SHP77 treated with DMSO at 0.1 percent for 48 hours (cell line): ENCODE results near the gene FNDC7.
"Not testable (repeated sequence)": the region's sequence is repeated elsewhere in the genome, so short reads cannot be mapped to it uniquely, and the experiment has no call there.

Experiments used
- DNase-seq: peaks from one replicate; lab custom pipeline; 2025; lab: John Stamatoyannopoulos, UW

FNDC7 gene

DNA sequence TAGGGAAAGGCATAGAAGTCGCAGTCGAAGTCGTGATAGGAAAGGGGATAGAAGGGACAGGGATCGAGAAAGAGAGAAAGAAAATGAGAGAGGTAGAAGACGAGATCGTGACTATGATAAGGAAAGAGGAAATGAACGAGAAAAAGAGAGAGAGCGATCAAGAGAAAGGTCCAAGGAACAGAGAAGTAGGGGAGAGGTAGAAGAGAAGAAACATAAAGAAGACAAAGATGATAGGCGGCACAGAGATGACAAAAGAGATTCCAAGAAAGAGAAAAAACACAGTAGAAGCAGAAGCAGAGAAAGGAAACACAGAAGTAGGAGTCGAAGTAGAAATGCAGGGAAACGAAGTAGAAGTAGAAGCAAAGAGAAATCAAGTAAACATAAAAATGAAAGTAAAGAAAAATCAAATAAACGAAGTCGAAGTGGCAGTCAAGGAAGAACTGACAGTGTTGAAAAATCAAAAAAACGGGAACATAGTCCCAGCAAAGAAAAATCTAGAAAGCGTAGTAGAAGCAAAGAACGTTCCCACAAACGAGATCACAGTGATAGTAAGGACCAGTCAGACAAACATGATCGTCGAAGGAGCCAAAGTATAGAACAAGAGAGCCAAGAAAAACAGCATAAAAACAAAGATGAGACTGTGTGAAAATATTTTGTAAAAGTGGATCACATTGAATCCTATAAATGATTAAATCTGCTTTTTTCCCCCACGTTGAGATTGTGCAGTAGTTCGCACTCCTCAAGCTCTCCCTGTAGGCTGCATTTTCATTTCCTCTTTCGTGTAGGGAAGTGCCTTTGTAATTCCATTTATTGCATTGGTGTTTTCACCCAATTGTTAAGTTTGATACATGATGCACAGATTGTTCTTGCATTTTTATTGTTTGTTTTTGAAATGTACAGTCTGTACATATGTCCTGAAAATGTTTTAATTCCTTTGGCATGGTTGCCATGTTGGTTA is 13.1 kb upstream of the FNDC7 start:
- DNase-seq = no peak

DNA sequence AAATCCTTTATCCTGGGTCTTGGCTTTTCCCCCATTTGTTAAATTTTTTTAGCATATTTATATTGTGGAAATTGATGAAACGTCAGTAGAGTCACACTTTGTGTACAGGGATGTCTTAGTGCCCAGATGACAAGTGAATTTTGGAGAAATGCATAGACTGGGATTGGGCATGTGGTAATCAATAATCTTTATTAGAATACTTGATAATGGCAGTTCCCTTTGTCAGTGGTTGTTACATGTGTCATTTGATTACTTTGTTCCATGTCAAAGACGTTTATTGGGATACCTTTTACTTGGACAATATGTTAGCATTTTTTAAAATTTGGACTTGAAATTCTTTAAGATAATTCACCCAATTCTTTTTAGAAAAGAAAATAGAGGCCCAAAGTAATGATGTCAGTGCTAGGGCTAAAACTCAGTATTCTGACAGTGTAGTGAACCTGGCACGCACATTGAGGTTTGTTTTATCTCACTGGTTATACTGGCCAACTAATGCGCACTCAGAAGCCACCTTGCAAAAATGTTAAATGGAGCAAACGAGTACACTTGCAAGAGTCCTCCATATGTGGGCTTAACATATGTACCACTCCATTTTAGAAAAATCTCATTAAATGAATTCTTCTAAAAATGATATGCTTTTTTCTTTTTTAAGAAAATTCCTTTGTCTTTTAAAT is 11.4 kb upstream of the FNDC7 start:
- no peak for DNase-seq

DNA sequence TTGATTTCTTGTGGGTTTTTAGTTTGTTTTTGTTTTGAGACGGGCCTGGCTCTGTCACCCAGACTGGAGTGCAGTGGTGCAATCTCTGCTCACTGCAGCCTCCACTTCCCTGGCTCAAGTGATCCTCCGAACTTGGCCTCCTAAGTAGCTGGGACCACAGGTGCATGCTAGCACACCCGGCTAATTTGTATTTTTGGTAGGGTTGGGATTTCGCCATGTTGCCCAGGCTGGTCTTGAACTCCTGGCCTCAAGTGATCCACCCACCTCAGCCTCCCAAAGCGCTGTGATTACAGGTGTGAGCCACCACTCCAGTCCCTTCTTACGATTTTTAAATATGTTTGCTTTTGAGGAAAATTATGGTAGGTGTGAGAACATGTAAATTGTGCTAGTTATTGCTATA is 10.6 kb upstream of the FNDC7 start:
- not testable (repeated sequence) for DNase-seq

DNA sequence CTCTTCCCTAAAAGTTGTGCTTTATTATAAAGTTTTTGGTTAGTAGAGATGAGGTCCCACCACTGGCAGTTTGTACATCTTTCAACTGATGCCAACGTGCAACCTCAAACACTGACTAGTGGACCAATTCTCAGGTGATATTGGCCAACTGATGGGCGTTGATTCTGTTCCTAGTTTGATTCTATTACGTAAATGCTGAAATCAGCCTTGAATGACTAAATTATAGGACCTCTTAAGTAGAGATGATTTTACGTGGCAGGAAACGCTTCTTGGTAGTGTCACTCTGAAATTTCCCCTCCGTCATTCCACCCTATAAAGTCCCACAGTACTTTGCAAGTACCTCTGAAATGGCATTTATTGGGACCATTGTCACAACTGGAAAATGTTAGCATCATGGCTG is 8.8 kb upstream of the FNDC7 start:
- DNase-seq = no peak

DNA sequence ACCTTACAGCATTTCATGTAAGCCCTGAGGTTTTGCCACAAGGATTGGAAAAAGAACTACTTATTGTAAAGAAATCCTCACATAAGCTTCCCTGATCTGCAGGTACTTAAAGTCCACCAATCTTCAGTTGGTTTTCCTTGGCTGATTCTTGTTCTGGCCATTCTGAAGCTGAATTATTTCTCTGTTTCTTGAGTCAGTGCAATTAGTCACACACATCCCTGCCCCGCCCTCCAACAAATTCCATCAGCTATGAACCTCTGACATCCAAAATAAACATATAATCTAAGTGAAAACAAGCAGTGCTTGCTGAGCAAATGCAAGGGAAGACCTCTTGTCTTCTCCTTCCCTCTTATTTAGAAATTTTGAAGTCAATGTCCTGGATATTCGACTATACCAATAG is 8.2 kb upstream of the FNDC7 start:
- DNase-seq = no peak

DNA sequence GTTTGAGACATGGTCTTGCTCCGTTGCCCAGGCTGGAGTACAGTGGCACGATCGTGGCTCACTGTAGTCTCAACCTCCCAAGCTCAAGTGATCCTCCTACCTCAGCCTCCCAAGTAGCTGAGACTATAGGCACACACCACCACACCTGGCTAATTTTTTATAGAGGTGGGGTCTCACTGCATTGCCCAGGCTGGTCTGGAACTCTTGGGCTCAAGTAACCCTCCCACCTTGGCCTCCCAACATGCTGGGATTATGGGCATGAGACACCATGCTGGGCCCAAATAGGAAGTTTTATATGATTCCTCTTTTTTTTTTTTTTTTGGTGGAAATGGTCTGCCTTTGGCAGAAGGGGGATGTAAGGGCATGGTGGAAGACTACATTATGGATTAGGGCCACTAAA is 6.1 kb upstream of the FNDC7 start:
- DNase-seq = no peak

DNA sequence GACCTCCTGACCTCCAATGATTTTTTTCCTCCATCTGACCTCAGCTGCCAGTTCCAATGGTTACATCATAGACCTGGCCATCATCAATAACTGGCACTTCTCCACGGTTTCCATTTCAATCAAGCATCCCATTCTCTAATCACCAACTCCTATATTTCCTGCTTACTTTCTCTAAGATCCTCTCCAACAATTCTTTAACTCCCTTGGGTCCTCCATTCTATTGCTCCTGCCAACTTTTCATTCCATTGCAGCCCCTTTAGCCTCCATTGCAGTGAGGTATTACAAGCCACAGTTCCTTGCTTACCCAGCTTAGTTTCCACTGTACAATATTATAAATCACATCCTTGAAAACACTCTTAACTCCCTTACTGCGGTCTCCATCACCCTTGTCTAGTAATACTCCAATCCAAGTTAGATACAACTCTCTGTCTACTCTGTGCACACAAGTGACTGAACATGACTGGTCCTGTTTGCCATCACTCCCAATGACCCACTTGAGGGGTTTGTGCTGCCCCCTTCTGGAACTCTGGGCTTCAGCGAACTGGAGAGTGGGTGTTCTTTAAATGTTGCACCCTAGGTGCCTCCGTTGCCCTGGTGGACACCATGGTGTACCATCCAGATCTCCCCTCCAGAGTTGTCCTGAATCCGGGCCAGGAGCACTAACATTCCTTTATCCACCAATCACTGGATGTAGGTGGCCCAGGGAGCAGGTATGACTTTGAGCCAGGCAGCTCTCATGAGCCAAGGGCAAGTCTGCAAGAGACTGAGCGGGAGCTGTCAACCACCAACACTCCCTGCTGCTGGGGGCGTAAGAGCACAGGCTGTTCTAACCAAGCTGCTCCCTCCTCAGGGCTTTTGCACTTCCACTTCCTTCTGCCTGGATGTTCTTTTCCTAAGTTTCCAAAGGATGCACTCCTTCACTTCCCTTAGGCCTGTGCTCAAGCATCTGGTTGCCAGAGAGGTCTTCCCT is 3.7 kb upstream of the FNDC7 start:
- DNase-seq = no peak

DNA sequence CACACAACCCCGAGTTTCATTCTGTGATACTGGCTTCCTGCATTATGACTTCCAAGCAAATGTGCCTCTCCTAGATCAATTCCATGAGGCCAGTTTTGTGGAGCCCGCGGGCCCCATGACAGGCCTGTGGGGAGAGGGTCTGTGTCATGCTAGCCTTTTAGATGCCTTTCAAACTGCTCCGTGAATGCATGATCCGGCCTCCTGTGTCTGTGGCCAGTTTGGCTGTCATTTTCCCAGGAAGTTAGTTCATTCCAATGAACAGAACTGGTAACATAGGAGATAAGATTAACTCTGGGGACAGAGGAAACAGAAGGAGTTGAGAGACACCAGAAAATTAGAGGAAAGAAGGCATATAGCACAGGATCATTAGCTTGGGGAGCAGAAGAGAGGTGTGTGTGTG is 3.2 kb downstream of the FNDC7 start:
- DNase-seq = no peak

DNA sequence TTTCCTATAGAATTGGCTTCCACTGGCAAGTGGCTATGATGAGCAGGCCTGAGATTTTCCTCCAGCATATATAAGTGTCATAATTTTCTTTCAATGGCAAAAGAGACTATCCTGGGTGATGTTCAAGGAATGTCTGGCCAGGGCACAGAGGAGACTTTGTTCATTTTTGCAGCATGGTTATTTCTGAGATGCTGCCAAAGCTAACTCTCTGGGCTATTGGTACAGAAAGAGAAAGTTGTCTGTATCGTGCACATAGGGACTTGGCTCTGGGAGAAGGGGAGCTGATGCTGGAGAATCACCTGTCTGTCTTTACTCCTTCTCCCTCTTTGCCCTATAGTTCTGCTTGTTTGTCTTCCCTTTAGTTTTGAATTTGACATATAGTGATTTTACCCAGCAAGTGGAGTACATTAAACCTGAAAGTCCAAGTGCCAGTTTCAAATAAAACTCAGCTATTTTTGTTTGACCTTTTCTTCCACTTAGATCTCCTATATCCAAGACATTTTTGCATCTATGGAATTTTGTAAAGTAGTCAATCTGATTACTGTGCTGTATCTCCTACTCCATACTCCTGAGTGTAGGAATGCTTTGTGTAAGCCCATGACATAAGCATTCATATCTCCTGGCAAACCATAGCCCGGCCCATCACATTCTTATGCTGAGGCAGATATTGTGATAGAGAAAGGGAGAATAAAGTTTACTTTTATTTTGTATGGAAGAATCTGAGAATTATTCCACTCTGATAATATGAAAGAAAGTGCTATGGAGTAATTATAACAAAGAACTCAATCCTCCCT is 3.9 kb downstream of the FNDC7 start:
- DNase-seq = no peak

DNA sequence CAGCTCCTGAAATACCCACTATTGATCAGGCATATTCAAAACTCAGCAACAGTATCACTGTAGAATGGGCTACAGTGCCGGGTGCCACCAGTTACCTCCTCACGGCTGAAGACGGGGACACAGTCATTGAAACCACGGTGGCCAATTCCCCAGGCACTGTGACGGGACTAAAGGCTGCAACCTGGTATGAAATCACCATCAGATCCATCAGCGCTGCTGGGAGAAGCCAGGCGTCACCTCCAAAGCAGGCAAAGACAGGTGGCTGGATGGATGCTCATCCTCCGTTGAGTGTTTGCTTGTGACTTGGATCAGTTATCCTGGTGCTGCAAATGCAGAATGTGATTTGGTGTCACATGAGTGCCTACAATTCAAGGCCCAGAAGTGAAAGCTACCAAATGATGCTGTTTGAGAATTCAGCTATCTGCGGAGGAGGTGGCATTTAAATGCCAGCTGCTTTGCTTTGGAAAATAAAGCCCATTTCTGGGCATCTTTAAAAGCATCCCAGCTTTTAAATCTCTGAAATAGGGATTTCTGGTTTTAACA is 5.1 kb downstream of the FNDC7 start:
- DNase-seq = no peak

DNA sequence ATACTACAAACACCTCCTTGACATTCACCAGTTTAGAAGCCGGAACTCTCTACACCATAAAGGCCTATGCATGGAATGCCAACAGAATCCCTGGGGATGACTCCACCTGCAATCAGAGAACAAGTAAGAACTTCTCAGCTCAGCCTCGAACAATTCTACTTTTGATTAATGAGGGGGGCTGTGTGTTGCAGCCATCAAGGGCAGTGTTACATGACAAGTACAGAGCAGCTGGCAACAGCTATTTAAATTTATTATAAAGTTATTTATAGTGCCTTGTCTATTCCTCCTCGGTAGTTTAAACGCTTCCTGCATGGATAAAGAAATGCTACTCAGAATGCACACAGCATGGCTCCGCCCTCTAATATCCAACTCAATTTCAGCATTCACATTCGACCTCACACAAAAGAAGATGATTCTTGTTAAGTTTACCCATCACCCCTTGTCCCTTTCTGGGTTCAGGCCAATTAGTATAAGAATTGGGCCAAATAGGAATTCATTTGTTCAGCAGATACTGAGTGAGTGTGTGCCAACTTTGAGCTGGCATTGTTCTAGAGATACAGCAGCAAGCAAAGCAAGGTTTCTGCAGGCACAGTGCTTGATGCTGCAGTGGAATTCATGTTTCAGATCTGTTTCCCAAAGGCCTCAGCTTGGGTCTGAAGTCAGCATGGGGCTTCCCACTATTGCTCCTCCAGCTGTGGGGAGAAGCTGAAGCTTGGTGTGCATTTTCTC is 6.4 kb downstream of the FNDC7 start:
- DNase-seq = no peak

DNA sequence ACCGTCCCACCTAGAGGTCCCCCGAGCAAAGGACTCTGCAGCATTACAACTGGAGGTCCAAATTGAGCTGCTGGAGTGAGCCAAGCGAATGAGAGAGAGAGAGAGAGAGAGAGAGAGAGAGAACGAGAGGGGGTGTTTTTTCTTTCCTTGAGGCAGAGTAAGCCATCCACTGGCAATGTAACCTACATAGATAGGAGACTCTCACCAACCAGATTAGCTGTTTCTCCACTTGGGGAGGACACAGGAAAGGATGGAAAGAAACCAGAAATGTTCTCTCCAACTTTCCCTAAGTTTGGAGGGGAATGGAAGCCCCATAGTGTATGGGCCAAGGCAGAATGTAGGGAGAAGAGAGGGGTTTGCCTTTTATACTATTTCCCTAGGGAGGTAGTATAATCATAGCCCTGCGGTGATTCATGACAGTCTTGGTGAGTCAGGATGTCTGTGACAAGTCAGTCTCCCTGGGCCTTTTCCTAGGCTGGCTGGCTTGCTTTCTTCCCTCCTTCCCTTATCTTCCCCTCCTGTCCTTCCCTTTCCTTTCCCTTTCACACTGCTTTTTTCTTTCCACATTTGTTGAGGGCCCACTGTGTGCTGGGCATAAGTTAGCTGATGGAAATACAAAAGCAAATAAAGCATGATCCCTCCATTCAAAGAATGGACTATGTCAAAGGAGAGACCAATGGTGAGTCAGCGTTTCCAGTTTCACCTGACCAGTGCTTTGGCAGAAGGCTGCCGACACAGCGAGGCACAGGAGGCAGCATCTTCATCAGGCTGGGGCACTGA is 7.1 kb downstream of the FNDC7 start:
- no peak for DNase-seq

DNA sequence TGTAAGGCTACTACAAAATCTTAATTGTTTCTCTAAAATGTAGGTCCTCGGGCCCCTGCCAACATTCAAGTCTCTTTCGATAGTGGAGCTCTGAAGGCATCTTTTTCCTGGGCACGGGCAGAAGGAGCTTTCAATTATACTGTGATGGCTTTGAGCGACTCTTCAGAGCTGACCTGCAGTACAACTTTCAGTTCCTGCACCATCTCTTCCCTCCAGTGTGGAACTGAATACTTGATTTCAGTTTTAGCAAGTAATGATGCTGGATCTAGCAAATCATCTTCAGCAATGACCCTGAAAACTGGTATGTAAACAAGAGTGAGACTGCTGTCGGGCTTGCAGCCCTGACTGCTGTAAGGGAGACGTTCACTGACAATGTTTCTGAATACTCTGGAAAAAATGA is 9.6 kb downstream of the FNDC7 start:
- no peak for DNase-seq

DNA sequence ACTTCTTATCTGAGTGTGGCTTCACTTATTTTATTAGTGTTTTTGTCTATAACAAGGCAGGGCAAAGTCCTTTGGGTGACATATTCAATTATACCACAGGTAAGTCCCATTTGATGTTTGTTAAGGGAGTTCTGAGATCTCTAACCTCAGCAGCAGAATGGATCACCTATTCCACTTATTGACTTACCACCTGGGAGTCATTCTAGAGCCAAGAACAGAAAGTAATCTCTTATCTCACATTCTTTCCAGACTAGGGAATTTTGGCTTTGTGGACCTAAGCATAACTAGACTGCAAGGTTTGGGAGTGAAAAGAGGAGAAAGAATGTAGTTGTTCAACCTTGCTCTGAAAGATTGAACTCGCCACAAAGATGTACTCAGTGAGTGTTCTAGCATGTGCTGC is 13.2 kb downstream of the FNDC7 start:
- no peak for DNase-seq

DNA sequence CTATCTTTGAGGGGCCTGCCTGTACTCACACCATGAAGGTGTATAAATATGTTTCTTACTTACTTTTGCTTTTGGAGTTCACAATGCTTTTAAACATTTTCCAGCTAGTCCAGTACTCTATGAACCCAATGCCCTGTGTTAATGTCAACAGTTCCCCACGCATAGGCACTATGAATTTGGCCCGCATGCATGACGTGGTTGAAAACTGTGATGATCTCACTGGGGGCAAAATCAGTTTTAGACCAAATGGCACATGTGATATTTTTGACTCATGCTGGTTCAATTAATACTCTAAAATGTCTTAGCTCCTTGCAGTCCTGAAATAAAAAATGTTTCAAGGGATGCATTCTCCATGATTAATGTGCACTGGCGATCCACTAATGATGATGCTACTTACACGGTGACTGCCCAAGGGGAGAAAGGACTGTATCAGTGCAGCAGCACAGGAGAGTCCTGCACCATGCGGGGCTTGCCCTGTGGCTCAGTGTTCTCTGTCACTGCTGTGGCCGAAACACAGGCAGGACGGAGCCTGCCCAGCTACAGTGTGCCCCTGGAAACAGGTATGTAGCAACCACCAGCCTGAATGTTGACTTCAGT is 15.7 kb downstream of the FNDC7 start:
- no peak for DNase-seq

DNA sequence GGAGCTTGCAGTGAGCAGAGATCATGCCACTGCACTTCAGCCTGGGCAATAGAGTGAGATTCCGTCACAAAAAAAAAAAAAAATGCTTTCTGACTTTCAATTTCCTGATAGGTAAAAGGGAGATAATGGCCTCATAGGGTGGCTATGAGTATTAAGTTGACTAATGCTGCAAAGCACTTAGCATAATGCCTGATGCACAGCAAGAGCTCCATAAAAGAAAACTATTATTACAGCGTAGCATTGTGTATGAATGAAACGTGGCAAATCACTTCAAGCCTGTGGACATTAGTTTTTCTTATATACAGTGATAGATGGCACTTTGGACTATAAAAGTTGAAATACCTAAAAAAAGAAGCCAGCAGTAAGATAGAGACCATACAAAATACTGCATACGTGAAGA is 16.8 kb downstream of the FNDC7 start:
- DNase-seq = no peak

DNA sequence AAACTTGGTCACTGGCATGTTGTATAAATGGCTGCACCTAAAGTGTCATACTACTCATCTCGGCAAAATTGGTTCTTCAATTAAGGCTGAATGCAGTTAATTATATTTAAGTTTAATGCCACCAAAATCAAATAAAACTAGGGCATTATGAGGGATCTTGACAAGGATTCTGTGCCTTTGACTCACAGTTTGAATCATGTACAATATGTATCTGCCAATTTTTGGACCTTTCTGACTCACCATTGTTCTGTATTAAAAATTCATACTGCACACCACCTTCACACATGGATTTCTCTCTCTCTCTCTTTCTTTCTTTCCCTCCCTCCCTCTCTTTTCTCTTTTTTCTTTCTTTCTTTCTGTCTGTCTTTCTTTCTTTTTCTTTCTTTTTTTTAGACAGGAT is 19.7 kb downstream of the FNDC7 start:
- no peak for DNase-seq

DNA sequence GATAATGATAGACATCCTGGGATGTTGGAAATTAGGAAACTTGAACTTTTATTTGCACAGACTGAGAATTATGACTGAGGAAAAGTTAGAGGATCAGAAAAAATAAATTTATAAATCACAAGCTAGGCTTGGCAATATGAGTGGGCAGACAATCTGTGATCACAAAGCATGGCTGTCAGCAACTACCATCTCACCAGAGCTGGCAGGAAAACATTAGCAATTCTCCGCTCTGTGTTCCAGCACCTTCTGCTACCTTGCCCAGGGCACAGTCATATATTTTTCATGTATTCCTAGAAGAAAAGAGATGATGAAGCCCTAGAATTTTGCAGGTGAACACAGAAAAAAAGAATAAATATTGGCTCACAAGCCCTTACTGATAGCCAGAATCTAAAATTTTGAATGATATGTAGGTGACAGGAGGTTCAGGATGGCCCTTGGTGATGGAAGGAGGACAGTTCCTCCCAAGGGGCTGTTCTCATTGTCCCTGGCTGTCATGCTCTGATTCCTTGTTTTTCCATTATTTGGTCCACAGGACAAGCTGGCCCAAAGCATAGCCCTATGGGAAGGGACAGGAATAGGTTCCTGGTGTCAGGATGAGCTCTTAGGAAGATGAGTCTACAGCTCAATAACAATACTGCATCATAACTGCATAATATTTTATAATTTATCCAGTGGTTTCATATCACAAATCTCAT is 21.6 kb downstream of the FNDC7 start:
- DNase-seq = no peak

DNA sequence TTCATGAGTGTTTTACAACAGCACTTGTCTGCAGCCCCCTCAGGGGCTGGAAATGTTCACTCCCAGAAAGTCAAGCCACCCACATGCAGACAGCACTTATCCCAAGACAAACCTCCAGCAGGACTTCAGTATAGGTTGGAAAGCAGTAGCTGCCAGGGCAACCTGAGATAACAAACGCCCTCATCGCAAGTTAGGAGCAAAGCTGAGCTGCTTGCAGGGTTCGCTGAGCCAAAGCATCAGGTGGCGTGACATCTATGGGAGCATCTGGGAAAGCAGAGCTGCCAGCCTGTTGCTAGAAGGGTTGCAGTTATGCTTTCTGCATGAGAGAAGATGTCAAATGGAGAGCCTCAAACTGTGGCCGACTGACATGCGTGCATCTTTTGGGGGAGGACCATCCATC is 29.5 kb downstream of the FNDC7 start:
- DNase-seq = no peak
